HK-2 (cell line): Measurements from ENCODE around the gene KRTAP19-7.

Experiments used
- DNase-seq: peaks from one replicate; pipeline ENCODE4 v3.0.0-alpha.2; 2018; ENCODE audit not compliant: unreplicated experiment

Gene KRTAP19-7

DNA sequence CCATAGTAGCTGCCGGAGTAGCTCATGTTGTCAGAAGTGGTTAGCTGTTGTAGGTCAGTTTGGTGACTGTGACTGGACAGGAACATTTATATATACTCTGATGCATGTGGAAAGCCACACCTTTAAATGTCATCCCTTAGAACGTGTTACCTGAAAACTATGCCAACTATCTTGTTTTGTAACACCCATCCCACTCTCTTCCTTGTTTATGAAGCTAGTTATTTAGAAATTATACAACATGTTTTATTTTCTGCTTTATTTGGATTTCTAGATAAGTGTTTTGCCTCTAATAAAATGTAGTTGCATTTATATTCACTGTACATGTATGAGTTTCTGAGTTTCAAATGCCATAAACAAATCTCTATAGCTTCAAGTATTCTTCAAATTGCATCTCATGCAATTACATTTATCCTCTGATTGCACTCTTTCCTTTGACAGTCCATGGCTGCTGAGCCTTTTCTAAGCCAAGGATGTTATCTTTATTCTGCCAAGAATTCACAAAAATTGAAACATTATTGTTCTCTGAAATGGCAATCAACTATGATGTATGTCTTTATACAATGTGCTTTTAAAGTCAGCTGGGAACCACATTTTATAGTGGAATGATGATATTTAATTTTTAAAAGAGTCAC lies at the start of gene KRTAP19-7:
KRTAP19-7 (minus strand) TSS at position 51 of the 632 bp plus-strand sequence; CDS start at position 26, 25 bp downstream.
- no peak for DNase-seq

DNA sequence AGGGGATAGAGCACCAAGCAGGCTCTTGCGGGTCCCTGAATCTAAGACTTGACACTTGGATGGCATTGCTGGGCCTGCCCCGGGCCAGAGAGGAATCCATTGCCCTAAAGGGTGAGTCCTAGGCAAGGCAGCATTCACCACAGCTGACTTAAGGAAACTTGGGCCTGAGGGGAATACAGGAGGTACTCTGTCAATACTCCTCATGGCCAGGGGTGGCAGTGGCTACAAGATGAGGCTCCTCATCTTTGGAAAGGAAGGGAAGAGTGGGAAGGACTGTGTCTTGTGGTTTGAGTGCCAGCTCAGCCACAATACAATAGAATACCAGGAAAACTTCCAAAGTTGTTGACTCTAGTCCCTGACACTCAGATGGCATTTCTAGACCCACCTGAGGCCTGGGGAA lies 44.9 kb upstream of the KRTAP19-7 start:
- no peak for DNase-seq

DNA sequence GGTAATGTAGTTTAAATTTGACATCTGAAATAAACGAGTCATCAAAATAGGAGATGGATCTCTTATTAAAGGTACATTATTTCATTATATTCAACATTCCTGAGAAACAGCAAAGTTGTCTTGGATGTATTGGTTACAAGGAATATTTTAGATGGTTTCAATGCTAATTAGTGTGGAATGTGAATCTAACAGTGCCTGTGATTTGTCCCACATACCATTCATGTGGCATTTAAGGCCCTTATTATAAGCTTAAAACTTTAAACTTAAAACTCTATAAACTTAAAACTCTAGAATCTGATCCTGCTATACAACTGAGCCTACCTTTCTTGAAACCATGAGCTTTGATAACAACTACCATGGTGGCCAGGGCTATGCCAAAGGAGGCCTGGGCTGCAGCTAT lies 39.7 kb upstream of the KRTAP19-7 start, which contains the start of gene KRTAP22-1:
KRTAP22-1 (plus strand) TSS at position 301 of the 400 bp plus-strand sequence.
- DNase-seq, result no peak

DNA sequence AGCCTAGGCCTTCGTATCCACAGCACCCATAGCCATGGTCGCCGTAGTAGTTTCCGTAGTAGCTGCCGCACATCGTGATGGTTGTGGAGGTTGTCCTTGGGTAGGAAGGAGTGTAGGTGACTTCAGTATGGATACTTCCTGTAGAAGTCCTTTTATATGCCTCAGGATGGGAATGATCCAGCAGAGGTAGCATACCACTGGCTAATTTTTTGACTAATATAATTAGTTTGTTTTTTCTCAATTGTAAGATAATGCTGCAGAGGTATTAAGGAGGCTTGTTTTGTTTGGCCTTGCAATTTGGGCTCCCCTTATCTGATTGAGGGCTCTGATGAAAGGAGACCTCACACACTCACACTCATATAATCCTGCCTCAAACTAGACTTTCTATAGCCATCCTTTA lies 37.7 kb upstream of the KRTAP19-7 start, which contains the start of gene KRTAP6-2:
KRTAP6-2 (minus strand) TSS at position 101 of the 400 bp plus-strand sequence; CDS start at position 73, 28 bp downstream.
- DNase-seq, result no peak

- DNase-seq, result no peak
Measured at GRCh38 chr21:30592140-30592539, 31.0 kb upstream of the KRTAP19-7 start, which contains the start of gene KRTAP6-3. Gene KRTAP6-3, plus strand, starts transcription at chr21:30592440. Its CDS starts 6 bp downstream, at chr21:30592446.

DNA sequence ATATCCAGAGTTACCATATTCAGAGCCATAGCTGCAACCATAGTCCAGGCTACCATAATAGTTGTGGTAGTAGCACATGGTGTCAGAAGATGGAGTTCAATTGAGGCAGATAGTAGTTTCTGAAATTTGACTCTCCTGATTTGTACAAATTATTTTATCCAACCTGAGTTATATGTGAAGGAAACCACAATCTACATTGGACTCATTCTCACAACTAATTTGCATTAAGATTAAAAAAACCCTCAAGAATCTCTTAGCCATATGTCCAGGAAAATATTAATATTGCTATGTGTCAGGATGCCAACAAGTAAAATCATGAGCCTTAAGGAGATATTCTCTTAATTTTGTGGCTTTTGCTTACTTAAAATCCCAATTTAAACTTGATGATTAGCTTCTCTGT lies 29.2 kb upstream of the KRTAP19-7 start, which contains the start of gene KRTAP22-2:
KRTAP22-2 (minus strand) TSS at position 101 of the 400 bp plus-strand sequence.
- no peak for DNase-seq

GRCh38 chr21:30582870-30583269 lies 21.8 kb upstream of the KRTAP19-7 start:
- no peak for DNase-seq

DNA sequence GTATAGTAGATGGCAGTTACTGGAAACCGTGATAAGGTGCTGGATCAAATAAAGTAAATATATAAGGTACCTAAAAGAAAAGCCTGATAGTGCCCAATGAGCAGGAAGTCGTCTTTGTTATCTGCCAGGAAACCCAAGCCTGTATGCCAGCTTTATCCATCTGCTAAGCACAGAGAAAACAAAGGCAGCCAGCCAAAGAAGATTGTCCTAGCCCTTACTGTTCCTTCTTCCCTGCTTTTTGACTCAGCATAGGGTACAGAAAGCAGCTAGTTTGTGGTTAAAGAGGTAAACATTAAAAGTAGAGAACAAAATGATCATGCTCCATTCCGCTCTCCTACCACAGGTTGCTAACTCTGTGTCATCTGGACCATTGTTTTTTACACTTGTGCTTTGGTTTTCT lies 19.0 kb upstream of the KRTAP19-7 start:
- DNase-seq, result no peak

DNA sequence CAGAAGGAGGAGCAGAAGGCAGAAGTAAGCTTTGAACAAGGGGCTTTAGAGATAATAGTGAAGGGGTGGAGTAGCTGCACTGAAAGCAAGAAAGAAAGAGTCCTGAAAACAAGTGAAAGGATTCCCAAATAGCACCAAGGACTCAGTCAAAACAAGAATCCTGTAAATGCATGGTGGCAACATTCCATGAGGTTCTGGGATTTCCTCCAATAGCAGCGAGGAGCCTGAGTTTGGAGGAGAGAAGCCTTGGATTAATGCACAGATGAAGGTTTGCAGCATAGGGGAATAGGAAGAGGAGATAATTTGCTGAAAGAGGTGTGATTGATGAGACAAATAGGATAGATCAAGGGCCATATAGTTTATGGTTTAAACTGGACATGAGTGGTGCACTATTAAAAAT lies 18.2 kb upstream of the KRTAP19-7 start:
- no peak for DNase-seq

DNA sequence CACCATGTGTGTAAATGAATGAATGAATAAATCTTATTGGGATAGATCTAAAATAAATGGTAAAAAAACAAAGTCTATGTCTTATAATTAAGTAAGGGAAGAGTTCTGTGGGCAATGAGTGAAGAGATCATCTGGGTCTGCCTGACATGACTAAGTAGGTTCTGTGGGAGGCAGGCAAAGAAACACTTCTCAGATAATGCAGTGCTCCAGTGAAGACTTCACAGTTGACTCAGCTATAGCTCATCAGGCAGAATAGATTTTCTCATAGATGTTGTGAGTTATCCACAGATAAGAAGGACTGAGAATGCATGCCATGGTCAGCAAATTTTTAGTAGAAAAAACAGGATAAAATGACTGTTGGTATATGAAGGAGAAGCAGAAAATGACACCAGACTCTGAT lies 16.7 kb upstream of the KRTAP19-7 start:
- no peak for DNase-seq

GRCh38 chr21:30567617-30568016 lies 6.5 kb upstream of the KRTAP19-7 start:
- DNase-seq, result no peak

DNA sequence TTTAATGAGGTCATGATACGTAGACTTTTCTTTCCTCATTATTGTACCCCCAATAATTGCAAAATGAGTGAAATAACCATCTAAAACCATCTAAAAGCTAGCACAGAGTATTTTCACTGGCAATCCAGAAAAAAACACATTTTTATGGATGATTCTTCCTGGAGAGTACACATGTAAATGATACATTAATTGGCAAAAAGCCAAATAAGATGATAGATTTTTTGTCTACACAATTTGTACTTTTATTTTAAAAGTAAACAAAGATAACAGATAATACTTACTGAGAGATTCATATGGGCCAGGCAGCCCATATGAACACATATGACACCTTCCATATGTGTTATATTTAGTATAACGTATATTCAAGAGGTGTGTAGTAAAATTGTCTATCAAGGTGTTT lies 2.5 kb upstream of the KRTAP19-7 start:
- no peak for DNase-seq

DNA sequence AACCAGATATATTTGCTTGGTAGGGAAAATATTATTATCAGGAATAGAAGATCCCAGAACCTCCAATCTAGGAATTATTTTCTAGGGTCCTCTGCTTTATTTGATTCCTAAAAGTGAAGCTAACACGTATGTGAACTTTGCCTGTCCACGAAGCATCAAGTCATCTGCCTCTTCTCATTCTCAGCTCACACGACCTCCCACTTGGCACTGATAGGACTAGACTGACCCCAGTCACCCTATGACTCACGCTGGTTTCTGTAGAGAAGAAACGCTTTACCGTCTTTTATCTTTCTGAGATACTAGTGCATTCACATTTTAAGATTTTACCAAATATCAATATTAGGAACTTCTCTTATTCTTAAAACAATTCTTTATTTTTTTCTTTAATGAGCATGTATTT lies 2.0 kb upstream of the KRTAP19-7 start:
- no peak for DNase-seq

- DNase-seq, result no peak
Measured at GRCh38 chr21:30561957-30562356, 843 bp upstream of the KRTAP19-7 start.

- DNase-seq, result no peak
Measured at GRCh38 chr21:30555095-30555494, 6.0 kb downstream of the KRTAP19-7 start.

GRCh38 chr21:30552782-30553181 lies 8.3 kb downstream of the KRTAP19-7 start:
- DNase-seq, result no peak

DNA sequence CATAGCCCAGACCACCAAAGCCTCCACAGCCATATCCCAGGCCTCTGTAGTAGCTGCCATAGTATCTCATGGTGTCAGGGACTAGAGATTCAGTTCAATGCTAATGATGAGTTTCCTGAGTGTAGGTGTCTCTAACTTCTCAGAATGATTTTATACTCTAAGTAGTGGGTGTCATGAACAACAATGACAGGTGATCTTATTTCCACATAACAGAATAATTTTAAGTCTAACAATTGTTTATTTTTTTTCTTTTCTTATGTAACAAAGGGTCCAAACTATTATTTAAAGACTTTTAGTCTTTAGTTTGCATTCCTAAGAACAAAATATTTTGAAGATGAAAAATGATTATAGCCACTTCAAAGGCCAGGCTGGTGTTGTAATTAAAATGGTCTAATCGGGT lies 19.4 kb downstream of the KRTAP19-7 start, which contains the start of gene KRTAP19-6:
KRTAP19-6 (minus strand) TSS at position 101 of the 400 bp plus-strand sequence; CDS start at position 70, 31 bp downstream.
- no peak for DNase-seq

DNA sequence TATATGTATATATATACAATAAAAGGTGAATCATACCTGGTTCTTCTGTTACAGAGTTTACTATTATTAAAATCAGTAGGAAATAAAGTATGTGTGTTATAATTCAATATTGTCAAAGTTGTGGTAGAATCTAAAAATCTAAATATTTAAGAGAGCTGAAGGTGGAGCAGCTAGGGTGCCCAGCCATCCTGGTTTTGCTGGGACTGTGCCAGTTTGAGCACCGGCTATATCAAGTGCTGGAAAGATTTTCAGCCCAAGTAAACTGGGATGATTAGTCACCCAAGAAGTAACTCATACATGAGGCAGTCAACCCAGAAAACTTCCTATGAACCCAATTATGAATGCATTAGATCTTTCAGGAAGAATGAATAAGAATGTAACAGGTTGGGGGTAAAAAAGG lies 42.2 kb downstream of the KRTAP19-7 start:
- DNase-seq, result no peak

- DNase-seq, result no peak
Measured at GRCh38 chr21:30515681-30516080, 45.4 kb downstream of the KRTAP19-7 start.
